ENCODE results near the gene CLASP1. TPM values are rescaled to one million over a fixed set of nuclear protein-coding genes. Genes with fewer than 3 reads are reported as not detected.

CLASP1 gene
- total RNA-seq, 2 experiments from 2014 or later, result 33.8 to 72.4 TPM

GRCh38 chr2:121324601-121325000, 324.7 kb downstream of the CLASP1 start:
- ChIA-PET CTCF (ENCODE audit: unreplicated experiment) (no interaction called here), POLR2A (no interaction called here)
- no peaks in the 10 kb centered on the region for H4K20me1 ChIP-seq (ENCODE audit: insufficient read depth, low read length)
- TF ChIP-seq EZH2phosphoT487 (IDR thresholded peaks at IDR 0.05; ENCODE audit: borderline replicate concordance, low read depth, low read length) (no peak), CTCF (conservative IDR thresholded peaks at IDR 0.05; ENCODE audit: low read length) (no peak)
- H3K4me2 ChIP-seq (ENCODE audit: low read length), result no peak overlapping the region
- no peaks in the 10 kb centered on the region for H3K9me3 ChIP-seq (ENCODE audit: low read length)
- H3K4me3 ChIP-seq (ENCODE audit: low read depth, low read length, poor library complexity, severe bottlenecking), result no peak overlapping the region
- H3K4me1 ChIP-seq (ENCODE audit: insufficient read depth, low read length, poor library complexity, severe bottlenecking), result no peaks in the 10 kb centered on the region
- H3K79me2 ChIP-seq (ENCODE audit: insufficient read depth, low read depth, low read length), result no peaks in the 10 kb centered on the region
- no peaks in the 10 kb centered on the region for H3K36me3 ChIP-seq (ENCODE audit: insufficient read depth, low read length)
- DNase-seq (ENCODE audit: low spot score), result no peak
- intact Hi-C loops (cut with micrococcal nuclease; ENCODE audit: unreplicated experiment), result loop anchor here (10.0 kb wide), 1 partner anchor 240 kb away; no protein-coding TSS in a partner anchor
- no TSS peak for BruUV-seq (replicated peaks)
- H3K9me2 ChIP-seq (ENCODE audit: insufficient read depth, low read length), result no peaks in the 10 kb centered on the region
- no peak overlapping the region for H3K27ac ChIP-seq (ENCODE audit: low read depth, low read length, poor library complexity, severe bottlenecking)
- no peak overlapping the region for H2AFZ ChIP-seq (ENCODE audit: low read length)

GRCh38 chr2:121321476-121321875, 327.8 kb downstream of the CLASP1 start:
- no peaks in the 10 kb centered on the region for H3K9me3 ChIP-seq (ENCODE audit: low read length)
- intact Hi-C loops (cut with micrococcal nuclease; ENCODE audit: unreplicated experiment), result loop anchor here (10.0 kb wide), 1 partner anchor 237 kb away; no protein-coding TSS in a partner anchor
- CTCF ChIA-PET (ENCODE audit: unreplicated experiment), result no interaction called here
- POLR2A ChIA-PET, result no interaction called here
- H2AFZ ChIP-seq (ENCODE audit: low read length), result no peak overlapping the region
- DNase-seq (ENCODE audit: low spot score), result no peak
- no peaks in the 10 kb centered on the region for H3K9me2 ChIP-seq (ENCODE audit: insufficient read depth, low read length)
- no peak overlapping the region for H3K4me2 ChIP-seq (ENCODE audit: low read length)
- TF ChIP-seq EZH2phosphoT487 (IDR thresholded peaks at IDR 0.05; ENCODE audit: borderline replicate concordance, low read depth, low read length) (no peak), CTCF (conservative IDR thresholded peaks at IDR 0.05; ENCODE audit: low read length) (no peak)
- no peaks in the 10 kb centered on the region for H3K36me3 ChIP-seq (ENCODE audit: insufficient read depth, low read length)
- H3K4me1 ChIP-seq (ENCODE audit: insufficient read depth, low read length, poor library complexity, severe bottlenecking), result no peaks in the 10 kb centered on the region
- no peak overlapping the region for H3K27ac ChIP-seq (ENCODE audit: low read depth, low read length, poor library complexity, severe bottlenecking)
- H3K4me3 ChIP-seq (ENCODE audit: low read depth, low read length, poor library complexity, severe bottlenecking), result no peak overlapping the region
- no TSS peak for BruUV-seq (replicated peaks)
- no peaks in the 10 kb centered on the region for H3K79me2 ChIP-seq (ENCODE audit: insufficient read depth, low read depth, low read length)
- H4K20me1 ChIP-seq (ENCODE audit: insufficient read depth, low read length), result no peaks in the 10 kb centered on the region

DNA sequence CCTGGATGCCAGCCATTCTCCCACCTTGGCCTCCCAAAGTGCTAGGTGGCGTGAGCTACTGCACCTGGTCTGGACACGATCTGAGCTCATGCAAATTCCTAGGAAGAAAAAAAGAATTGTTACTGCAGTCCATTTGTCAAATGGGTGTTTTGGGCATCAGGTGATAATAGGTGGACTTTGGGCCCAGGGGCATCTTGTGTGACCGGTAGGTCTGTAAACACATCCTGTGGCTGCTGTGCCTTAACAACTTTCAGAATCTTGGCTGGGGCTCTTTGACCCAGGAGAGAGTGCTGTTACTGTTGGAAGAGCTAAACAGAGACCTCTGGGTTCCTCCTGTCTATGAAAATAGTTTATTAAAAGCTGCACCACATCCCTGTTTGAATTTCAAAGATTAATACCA, 329.3 kb downstream of the CLASP1 start:
- H3K4me2 ChIP-seq (ENCODE audit: low read length), result no peak overlapping the region
- POLR2A ChIA-PET, result no interaction called here
- no peaks in the 10 kb centered on the region for H3K9me3 ChIP-seq (ENCODE audit: low read length)
- no peaks in the 10 kb centered on the region for H4K20me1 ChIP-seq (ENCODE audit: insufficient read depth, low read length)
- H2AFZ ChIP-seq (ENCODE audit: low read length), result no peak overlapping the region
- TF ChIP-seq EZH2phosphoT487 (IDR thresholded peaks at IDR 0.05; ENCODE audit: borderline replicate concordance, low read depth, low read length), result no peak
- TF ChIP-seq CTCF (conservative IDR thresholded peaks at IDR 0.05; ENCODE audit: low read length), result no peak
- no peak overlapping the region for H3K27ac ChIP-seq (ENCODE audit: low read depth, low read length, poor library complexity, severe bottlenecking)
- no peaks in the 10 kb centered on the region for H3K9me2 ChIP-seq (ENCODE audit: insufficient read depth, low read length)
- H3K79me2 ChIP-seq (ENCODE audit: insufficient read depth, low read depth, low read length), result no peaks in the 10 kb centered on the region
- intact Hi-C loops (cut with micrococcal nuclease; ENCODE audit: unreplicated experiment), result loop anchor here (10.0 kb wide), 1 partner anchor 235 kb away; no protein-coding TSS in a partner anchor
- CTCF ChIA-PET (ENCODE audit: unreplicated experiment), result no interaction called here
- BruUV-seq (replicated peaks), result no TSS peak
- H3K36me3 ChIP-seq (ENCODE audit: insufficient read depth, low read length), result no peaks in the 10 kb centered on the region
- no peak overlapping the region for H3K4me3 ChIP-seq (ENCODE audit: low read depth, low read length, poor library complexity, severe bottlenecking)
- H3K4me1 ChIP-seq (ENCODE audit: insufficient read depth, low read length, poor library complexity, severe bottlenecking), result no peaks in the 10 kb centered on the region
- DNase-seq (ENCODE audit: low spot score), result no peak
